IMR-90 (cell line): Measurements from ENCODE around the gene EIF2A. TPM values are rescaled to one million over a fixed set of nuclear protein-coding genes. Genes with fewer than 3 reads are reported as not detected.

Source experiments
- ATAC-seq: fragments of 200-7000 bp; cut with Tn5 transposase; 2 replicates; pipeline ENCODE4 v1.9.1; 2020; ENCODE audit warnings: low read depth, mild to moderate bottlenecking, moderate library complexity
- BruUV-seq: library from RNA; stranded (reverse); fragments of 400-500 nt; replicated peaks from 2 replicates; lab custom pipeline; 2021; lab: Mats Ljungman, UMichigan
- CTCF ChIA-PET: fragments of 300-600 bp; formaldehyde crosslinking; extraction: SDS; loops from one replicate; lab custom pipeline; 2021; ENCODE audit warnings: antibody characterized with exemption; lab: Yijun Ruan, JAX
- POLR2A ChIA-PET: fragments of 300-600 bp; sonication (Branson Sonifier 250); formaldehyde crosslinking; loops from one replicate; lab custom pipeline; 2022; ENCODE audit warnings: antibody characterized with exemption; ENCODE audit not compliant: unreplicated experiment; lab: Charles Lee
- DNase-seq: peaks from one replicate; pipeline ENCODE4 v3.0.0; 2013
- H2AFZ ChIP-seq: replicated peaks from 2 replicates; pipeline ENCODE3; 2013; ENCODE audit warnings: low read length, mild to moderate bottlenecking; ENCODE audit not compliant: poor library complexity
- H2AK5ac ChIP-seq: 2 replicates; pipeline ENCODE4 v1.6.1; 2013; ENCODE audit warnings: low read depth, low read length, inconsistent platforms
- H2AK9ac ChIP-seq: replicated peaks from 2 replicates; pipeline ENCODE3; 2013; ENCODE audit warnings: mild to moderate bottlenecking, low read depth, low read length, moderate library complexity; ENCODE audit not compliant: poor library complexity
- H2BK120ac ChIP-seq: 2 replicates; pipeline ENCODE4 v1.6.1; 2013; ENCODE audit warnings: low read depth, low read length, inconsistent platforms
- H2BK15ac ChIP-seq: 3 replicates; pipeline ENCODE4 v1.6.1; 2013; ENCODE audit warnings: low read depth, low read length, inconsistent platforms
- H2BK20ac ChIP-seq: 2 replicates; pipeline ENCODE4 v1.6.1; 2013; ENCODE audit warnings: low read depth, mild to moderate bottlenecking, inconsistent platforms, low read length, moderate library complexity
- H2BK5ac ChIP-seq: 2 replicates; pipeline ENCODE4 v1.6.1; 2013; ENCODE audit warnings: mild to moderate bottlenecking, low read depth, low read length, inconsistent platforms; ENCODE audit not compliant: poor library complexity, severe bottlenecking
- H3K14ac ChIP-seq: replicated peaks from 2 replicates; pipeline ENCODE4 v1.6.1; 2013; ENCODE audit warnings: low read depth, low read length, inconsistent platforms
- H3K18ac ChIP-seq: 2 replicates; pipeline ENCODE4 v1.6.1; 2013; ENCODE audit warnings: low read depth, low read length, control low read depth
- H3K23ac ChIP-seq: 2 replicates; pipeline ENCODE4 v1.6.1; 2013; ENCODE audit warnings: low read depth, low read length, inconsistent platforms
- H3K27ac ChIP-seq: 2 replicates; pipeline ENCODE4 v1.5.1; 2013; ENCODE audit warnings: mild to moderate bottlenecking, control low read depth, low read length; ENCODE audit not compliant: insufficient read depth
- H3K27me3 ChIP-seq: 2 replicates; pipeline ENCODE4 v1.6.1; 2013; ENCODE audit warnings: low read length; ENCODE audit not compliant: control insufficient read depth, insufficient read depth
- H3K36me3 ChIP-seq: 2 replicates; pipeline ENCODE4 v1.6.1; 2013; ENCODE audit warnings: low read length, mixed read lengths; ENCODE audit not compliant: control insufficient read depth, insufficient read depth
- H3K4ac ChIP-seq: 2 replicates; pipeline ENCODE4 v1.6.1; 2013; ENCODE audit warnings: low read depth, low read length, inconsistent platforms
- H3K4me1 ChIP-seq: 2 replicates; pipeline ENCODE4 v1.6.1; 2013; ENCODE audit warnings: low read length, mixed read lengths; ENCODE audit not compliant: control insufficient read depth, insufficient read depth
- H3K4me2 ChIP-seq: 2 replicates; pipeline ENCODE4 v1.6.1; 2013; ENCODE audit warnings: low read depth, mild to moderate bottlenecking, control low read depth, low read length, moderate library complexity
- H3K4me3 ChIP-seq: 2 replicates; pipeline ENCODE4 v1.5.1; 2013; ENCODE audit warnings: low read depth, mild to moderate bottlenecking, control low read depth, low read length, moderate library complexity; ENCODE audit not compliant: insufficient read depth
- H3K56ac ChIP-seq: 2 replicates; pipeline ENCODE4 v1.6.1; 2013; ENCODE audit warnings: low read length, inconsistent platforms; ENCODE audit not compliant: insufficient read depth; ENCODE audit errors: extremely low read depth
- H3K79me1 ChIP-seq, 2 experiments: 2 replicates each; pipeline ENCODE4 v1.6.1; 2013; ENCODE audit warnings: low read length in 2 of 2, inconsistent platforms in 1 of 2, low read depth in 1 of 2
- H3K9ac ChIP-seq: 2 replicates; pipeline ENCODE4 v1.6.1; 2013; ENCODE audit warnings: low read depth, low read length, control low read depth
- H3K9me1 ChIP-seq: 2 replicates; pipeline ENCODE4 v1.6.1; 2013; ENCODE audit warnings: low read length, inconsistent platforms; ENCODE audit not compliant: insufficient read depth
- H3K9me3 ChIP-seq: 2 replicates; pipeline ENCODE4 v1.6.1; 2013; ENCODE audit warnings: low read length; ENCODE audit not compliant: control insufficient read depth, insufficient read depth
- H4K20me1 ChIP-seq: 2 replicates; pipeline ENCODE4 v1.6.1; 2013; ENCODE audit warnings: low read length, inconsistent platforms; ENCODE audit not compliant: insufficient read depth
- H4K5ac ChIP-seq: 2 replicates; pipeline ENCODE4 v1.6.1; 2013; ENCODE audit warnings: mild to moderate bottlenecking, low read depth, low read length, control low read depth
- H4K8ac ChIP-seq, 2 experiments: 2 replicates each; pipeline ENCODE4 v1.6.1; 2013; ENCODE audit warnings: low read depth in 2 of 2, low read length in 2 of 2, control low read depth in 1 of 2, inconsistent platforms in 1 of 2
- H4K91ac ChIP-seq: 2 replicates; pipeline ENCODE4 v1.6.1; 2013; ENCODE audit warnings: low read depth, low read length, inconsistent platforms; ENCODE audit not compliant: insufficient read depth
- CEBPB ChIP-seq: IDR thresholded peaks from 2 replicates; pipeline ENCODE4 v1.6.1; 2012; ENCODE audit warnings: low read depth, low read length, improper control_type of control experiment
- WGBS, 2 experiments: methylation state at CpG; one replicate each; pipeline versions ENCODE4 v1.1.5 to v1.1.7; 2013; ENCODE audit warnings: missing lambda C conversion rate in 2 of 2; ENCODE audit not compliant: insufficient read length in 1 of 2; ENCODE audit errors: extremely low coverage in 2 of 2; 5-methylcytosine and 5-hydroxymethylcytosine counted together
- dilution Hi-C: fragments of 300-500 bp; cut with HindIII; formaldehyde crosslinking; loops from one replicate; pipeline ENCODE4 v1.14.3; 2018; ENCODE audit warnings: low sequenced_read_pairs; ENCODE audit not compliant: unreplicated experiment
- in situ Hi-C: fragments of 300-500 bp; cut with MboI; formaldehyde crosslinking; loops from 3 replicates; pipeline ENCODE4 v1.14.3; 2019; ENCODE audit warnings: low sequenced_read_pairs, inconsistent platforms, mixed read lengths
- intact Hi-C: fragments of 100-400 bp; cut with micrococcal nuclease; formaldehyde crosslinking; loops from 2 replicates; pipeline ENCODE4 v1.10.0; 2022
- polyA plus RNA-seq, 3 experiments: library from polyadenylated mRNA; depleted of rRNA; stranded (reverse); fragments of >200 nt; gene quantifications; 2 replicates each; pipeline ENCODE4 v1.2.3, GENCODE V29; 2012; ENCODE audit warnings: low replicate concordance in 1 of 3
- total RNA-seq: library from RNA; depleted of rRNA; stranded (reverse); fragments of >200 nt; gene quantifications from 2 replicates; pipeline ENCODE4 v1.2.3, GENCODE V29; 2012

Gene EIF2A
- total and polyA plus RNA-seq, 2 of the 4 experiments (the other 2 are of a cell fraction), result 61.2 to 166 TPM

DNA sequence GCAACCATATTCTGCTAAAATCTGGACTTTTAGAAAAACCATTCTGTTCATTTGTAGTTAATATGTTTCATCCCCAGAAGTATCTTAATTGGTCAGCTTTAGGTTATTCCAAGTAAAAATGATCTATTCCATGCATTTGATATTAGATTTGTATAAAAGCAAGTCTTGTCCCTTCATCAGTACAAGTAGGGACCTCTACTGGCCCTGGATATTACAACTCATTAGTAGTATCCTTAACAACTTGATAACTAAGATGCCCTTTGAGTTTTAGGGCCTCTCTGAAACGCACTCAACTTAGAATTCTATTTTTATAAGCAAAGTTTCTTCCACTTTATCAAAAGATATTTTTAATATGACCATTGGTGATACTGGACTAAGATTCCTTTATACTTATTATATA lies 31.3 kb downstream of the EIF2A start:
- Histone ChIP-seq H2AK9ac (no peak overlapping the region), H4K91ac (no peak overlapping the region), H3K4ac (no peak overlapping the region), H2BK15ac (no peak overlapping the region), H2BK20ac (no peak overlapping the region), H2BK120ac (no peak overlapping the region), H3K4me3 (no peak overlapping the region), H2AK5ac (no peak overlapping the region), H3K18ac (no peak overlapping the region), H3K9me1 (no peaks in the 10 kb centered on the region), H3K79me1 (peaks cover 0 to 12% of the 10 kb centered on the region in 2 experiments; a peak in 2 of 4 replicates), H3K27ac (no peak overlapping the region), H3K4me1 (no peaks in the 10 kb centered on the region), H3K23ac (no peak overlapping the region), H3K4me2 (no peak overlapping the region), H2BK5ac (no peak overlapping the region), H3K14ac (no peak overlapping the region), H3K56ac (no peak overlapping the region), H4K20me1 (no peaks in the 10 kb centered on the region), H4K8ac (no peak overlapping the region), H2AFZ (no peak overlapping the region), H3K9ac (no peak overlapping the region), H3K27me3 (no peaks in the 10 kb centered on the region), H4K5ac (no peak overlapping the region), H3K36me3 (peaks cover 17% of the 10 kb centered on the region), H3K9me3 (no peaks in the 10 kb centered on the region)
- ATAC-seq (no peak), DNase-seq (no peak)
- in situ Hi-C loops (no loop called here), intact Hi-C loops (no loop called here), dilution Hi-C loops (no loop called here)
- ChIA-PET POLR2A (no interaction called here), CTCF (no interaction called here)
- TF ChIP-seq CEBPB, result no peak
- no CpG with 5 or more reads among the region's 1 CpG for WGBS, 2 experiments
- no TSS peak for BruUV-seq
